Tibial nerve (tissue), 3 donors: ENCODE measurements around the gene RENBP.

Source experiments
- POLR2A ChIP-seq, 2 donors: fragments of 450-650 bp; IDR thresholded peaks; one replicate each; pipeline ENCODE4 v1.6.1; 2017; ENCODE audit warnings: antibody characterized with exemption in 2 of 2, mild to moderate bottlenecking in 2 of 2, moderate library complexity in 2 of 2
- TF ChIP-seq, protein P1 (sequence below), 5 experiments: fragments of 200-600 bp in 3 of 5; fragments of 450-650 bp in 2 of 5; sonication (generic) in 3 of 5; IDR thresholded peaks; one replicate each; pipeline ENCODE4 v1.5.1; 2016 to 2019; ENCODE audit warnings: antibody characterized with exemption in 5 of 5, mild to moderate bottlenecking in 3 of 5, moderate library complexity in 2 of 5

GRCh38 chrX:153988493-153988892, 44.0 kb upstream of the RENBP start:
- TF ChIP-seq, protein P1, sequence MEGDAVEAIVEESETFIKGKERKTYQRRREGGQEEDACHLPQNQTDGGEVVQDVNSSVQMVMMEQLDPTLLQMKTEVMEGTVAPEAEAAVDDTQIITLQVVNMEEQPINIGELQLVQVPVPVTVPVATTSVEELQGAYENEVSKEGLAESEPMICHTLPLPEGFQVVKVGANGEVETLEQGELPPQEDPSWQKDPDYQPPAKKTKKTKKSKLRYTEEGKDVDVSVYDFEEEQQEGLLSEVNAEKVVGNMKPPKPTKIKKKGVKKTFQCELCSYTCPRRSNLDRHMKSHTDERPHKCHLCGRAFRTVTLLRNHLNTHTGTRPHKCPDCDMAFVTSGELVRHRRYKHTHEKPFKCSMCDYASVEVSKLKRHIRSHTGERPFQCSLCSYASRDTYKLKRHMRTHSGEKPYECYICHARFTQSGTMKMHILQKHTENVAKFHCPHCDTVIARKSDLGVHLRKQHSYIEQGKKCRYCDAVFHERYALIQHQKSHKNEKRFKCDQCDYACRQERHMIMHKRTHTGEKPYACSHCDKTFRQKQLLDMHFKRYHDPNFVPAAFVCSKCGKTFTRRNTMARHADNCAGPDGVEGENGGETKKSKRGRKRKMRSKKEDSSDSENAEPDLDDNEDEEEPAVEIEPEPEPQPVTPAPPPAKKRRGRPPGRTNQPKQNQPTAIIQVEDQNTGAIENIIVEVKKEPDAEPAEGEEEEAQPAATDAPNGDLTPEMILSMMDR (IDR thresholded peaks at IDR 0.05), result no peak
- no peak for TF ChIP-seq POLR2A (IDR thresholded peaks at IDR 0.05)
